Sigmoid colon (tissue), 7 donors: Measurements from ENCODE around the gene TMOD3. TPM values are rescaled to one million over a fixed set of nuclear protein-coding genes. Genes with fewer than 3 reads are reported as not detected.

Source experiments
- DNase-seq: peaks from one replicate; pipeline ENCODE4 v3.0.0-alpha.2; 2019
- H3K27ac ChIP-seq, 4 donors: fragments of 200-600 bp; sonication (generic); one replicate each; pipeline ENCODE4 v1.5.1; 2016 to 2019; ENCODE audit warnings: mild to moderate bottlenecking in 1 of 4
- H3K27me3 ChIP-seq, 3 donors: fragments of 200-600 bp; sonication (generic); one replicate each; pipeline ENCODE4 v1.5.1; 2019; ENCODE audit warnings: mild to moderate bottlenecking in 1 of 3
- H3K36me3 ChIP-seq, 4 donors: fragments of 200-600 bp; sonication (generic); one replicate each; pipeline ENCODE4 v1.5.1; 2016 to 2019
- H3K4me1 ChIP-seq, 4 donors: fragments of 200-600 bp; sonication (generic); one replicate each; pipeline ENCODE4 v1.5.1; 2017 to 2019
- H3K4me3 ChIP-seq, 4 donors: fragments of 200-600 bp; sonication (generic); one replicate each; pipeline ENCODE4 v1.5.1; 2017 to 2019; ENCODE audit warnings: mild to moderate bottlenecking in 2 of 4, moderate library complexity in 1 of 4
- H3K9me3 ChIP-seq, 4 donors: fragments of 200-600 bp in 3 of 4; sonication (generic) in 3 of 4; one replicate each; pipeline versions ENCODE4 v1.5.1 to v1.6.1; 2013 to 2019
- EP300 ChIP-seq, 4 donors: sonication (generic); formaldehyde crosslinking; IDR thresholded peaks; one replicate each; pipeline ENCODE4 v1.6.1; 2017; ENCODE audit warnings: antibody characterized with exemption in 4 of 4
- POLR2A ChIP-seq, 2 donors: fragments of 450-650 bp; IDR thresholded peaks; one replicate each; pipeline ENCODE4 v1.6.1; 2016; ENCODE audit warnings: antibody characterized with exemption in 2 of 2, mild to moderate bottlenecking in 2 of 2, moderate library complexity in 2 of 2
- POLR2AphosphoS5 ChIP-seq, 4 donors: sonication (generic); formaldehyde crosslinking; IDR thresholded peaks; one replicate each; pipeline ENCODE4 v1.6.1; 2017; ENCODE audit warnings: antibody characterized with exemption in 4 of 4
- WGBS, 2 donors: extraction: QIAGEN DNeasy Blood & Tissue Kit; methylation state at CpG; one replicate each; pipeline ENCODE4 v1.1.7; 2013; 5-methylcytosine and 5-hydroxymethylcytosine counted together
- intact Hi-C: fragments of 100-400 bp; cut with DNase I; formaldehyde crosslinking; loops from one replicate; pipeline ENCODE4 v1.15.1; 2023
- polyA plus RNA-seq, 3 donors: library from polyadenylated mRNA; stranded (reverse); fragments of 200-250 nt; gene quantifications; one replicate each; pipeline ENCODE4 v1.2.3, GENCODE V29; 2013
- total RNA-seq, 4 donors: library from RNA; depleted of rRNA; stranded (reverse); fragments of >200 nt; gene quantifications; one replicate each; pipeline ENCODE4 v1.1.0, GENCODE V29; 2016
- TF ChIP-seq, protein P1 (sequence below), 4 experiments: fragments of 450-650 bp in 3 of 4; fragments of 200-600 bp in 1 of 4; IDR thresholded peaks; one replicate each; pipeline ENCODE4 v1.5.1; 2016 to 2019; ENCODE audit warnings: antibody characterized with exemption in 4 of 4, mild to moderate bottlenecking in 3 of 4, moderate library complexity in 2 of 4
- donor health status: healthy with polysubstance abuse.
- donor health status: Bipolar disorder and iron deficiency.
- donor health status: healthy.

The TMOD3 gene
- total and polyA plus RNA-seq, 7 donors: 10.7 to 23.1 (median 15.3) TPM

DNA sequence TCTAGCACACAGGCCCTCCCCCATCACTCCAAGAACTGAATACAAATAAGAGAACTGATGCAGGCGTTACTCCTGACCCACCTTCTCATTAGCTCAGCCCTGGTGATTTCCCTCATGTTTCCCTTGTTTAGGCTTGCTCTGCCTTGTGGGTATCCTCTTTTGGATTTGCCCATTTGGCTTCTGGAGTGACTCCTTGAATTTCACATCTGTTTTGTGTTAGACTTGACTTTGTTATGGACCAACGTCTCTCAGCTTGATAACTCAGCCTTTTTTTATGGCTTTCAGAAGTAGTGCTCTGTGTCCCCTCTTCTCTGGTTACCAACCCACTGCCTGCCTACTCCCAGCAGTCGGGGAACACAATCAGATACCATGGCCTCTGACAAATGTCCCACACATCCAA is 11.3 kb upstream of the TMOD3 start:
- H3K4me3 ChIP-seq: no peak overlapping the region
- intact Hi-C loops: no loop called here
- no peak overlapping the region for H3K27ac ChIP-seq
- TF ChIP-seq POLR2A (IDR thresholded peaks at IDR 0.05) (no peak), POLR2AphosphoS5 (IDR thresholded peaks at IDR 0.05) (no peak), EP300 (IDR thresholded peaks at IDR 0.05) (no peak)
- TF ChIP-seq, protein P1, sequence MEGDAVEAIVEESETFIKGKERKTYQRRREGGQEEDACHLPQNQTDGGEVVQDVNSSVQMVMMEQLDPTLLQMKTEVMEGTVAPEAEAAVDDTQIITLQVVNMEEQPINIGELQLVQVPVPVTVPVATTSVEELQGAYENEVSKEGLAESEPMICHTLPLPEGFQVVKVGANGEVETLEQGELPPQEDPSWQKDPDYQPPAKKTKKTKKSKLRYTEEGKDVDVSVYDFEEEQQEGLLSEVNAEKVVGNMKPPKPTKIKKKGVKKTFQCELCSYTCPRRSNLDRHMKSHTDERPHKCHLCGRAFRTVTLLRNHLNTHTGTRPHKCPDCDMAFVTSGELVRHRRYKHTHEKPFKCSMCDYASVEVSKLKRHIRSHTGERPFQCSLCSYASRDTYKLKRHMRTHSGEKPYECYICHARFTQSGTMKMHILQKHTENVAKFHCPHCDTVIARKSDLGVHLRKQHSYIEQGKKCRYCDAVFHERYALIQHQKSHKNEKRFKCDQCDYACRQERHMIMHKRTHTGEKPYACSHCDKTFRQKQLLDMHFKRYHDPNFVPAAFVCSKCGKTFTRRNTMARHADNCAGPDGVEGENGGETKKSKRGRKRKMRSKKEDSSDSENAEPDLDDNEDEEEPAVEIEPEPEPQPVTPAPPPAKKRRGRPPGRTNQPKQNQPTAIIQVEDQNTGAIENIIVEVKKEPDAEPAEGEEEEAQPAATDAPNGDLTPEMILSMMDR (IDR thresholded peaks at IDR 0.05): no peak
- no peaks in the 10 kb centered on the region for H3K9me3 ChIP-seq
- no peak for DNase-seq
- no peaks in the 10 kb centered on the region for H3K27me3 ChIP-seq
- H3K36me3 ChIP-seq: peaks cover 0 to 14% (median 0%) of the 10 kb centered on the region in 4 donors
- WGBS, 2 donors: 85 to 86% methylated on average over 3 of the region's 3 CpGs
- H3K4me1 ChIP-seq: no peaks in the 10 kb centered on the region

DNA sequence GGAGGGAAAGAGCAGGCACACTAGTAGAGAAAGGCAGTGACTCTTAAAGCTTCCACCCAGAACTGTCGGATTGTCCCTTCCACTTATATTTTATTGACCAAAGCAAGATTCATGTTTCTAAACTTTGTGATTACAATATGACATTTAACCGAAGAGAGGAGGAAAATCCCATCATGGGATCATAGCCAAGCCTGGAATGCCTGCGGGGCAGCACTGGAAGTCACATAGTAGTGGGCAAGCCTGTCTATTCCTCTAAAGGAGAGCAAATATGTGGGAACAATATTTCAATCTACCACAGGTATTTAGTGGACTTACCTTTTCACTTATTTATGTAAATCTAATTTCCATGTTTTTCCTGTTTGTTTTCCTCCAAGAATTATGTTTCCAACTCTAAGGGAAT is 3.8 kb upstream of the TMOD3 start:
- no peaks in the 10 kb centered on the region for H3K36me3 ChIP-seq
- peaks cover 0 to 4% (median 1%) of the 10 kb centered on the region in 4 donors for H3K4me1 ChIP-seq
- H3K27ac ChIP-seq: no peak overlapping the region
- WGBS, 2 donors: 75 to 86% methylated on average over 3 of the region's 3 CpGs
- H3K27me3 ChIP-seq: no peaks in the 10 kb centered on the region
- H3K4me3 ChIP-seq: no peak overlapping the region
- intact Hi-C loops: no loop called here
- no peak for DNase-seq
- no peaks in the 10 kb centered on the region for H3K9me3 ChIP-seq
- TF ChIP-seq POLR2AphosphoS5 (IDR thresholded peaks at IDR 0.05) (no peak), POLR2A (IDR thresholded peaks at IDR 0.05) (no peak), EP300 (IDR thresholded peaks at IDR 0.05) (no peak)
- TF ChIP-seq, protein P1 (IDR thresholded peaks at IDR 0.05): no peak

DNA sequence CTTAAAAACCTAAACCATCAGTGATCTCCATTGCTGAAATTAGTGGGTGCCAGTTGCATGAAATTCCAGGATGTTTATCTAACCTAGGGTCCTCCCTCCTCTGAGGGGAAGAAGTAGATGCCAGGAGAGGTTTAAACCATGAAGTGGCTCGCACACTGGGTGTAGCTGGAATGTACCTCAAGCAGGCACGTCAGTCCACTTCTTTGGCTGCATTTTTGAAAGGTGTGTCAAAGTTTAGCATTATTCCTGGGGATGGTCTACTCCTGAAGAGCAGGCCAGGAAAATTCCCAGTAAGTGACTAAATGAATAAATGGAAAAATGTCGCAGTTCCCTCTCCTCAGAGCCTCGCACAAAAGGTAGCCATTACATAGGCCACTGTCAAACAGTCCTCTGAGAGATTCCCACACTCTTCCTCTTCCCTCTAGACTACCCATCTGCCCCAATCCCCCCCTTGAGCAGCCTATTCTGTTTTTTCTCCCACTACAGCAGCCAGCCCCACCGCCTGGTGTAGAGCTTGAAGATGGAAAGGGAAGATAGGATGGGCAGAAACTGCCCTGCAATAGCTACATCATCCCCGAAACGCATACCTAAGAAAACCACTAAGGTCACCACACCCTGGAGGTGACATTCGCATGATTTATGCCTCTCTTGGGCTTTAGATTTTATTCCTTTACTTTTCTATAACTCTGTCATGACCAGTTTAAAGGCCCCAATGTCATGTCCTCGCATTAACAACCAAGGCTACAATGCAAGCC is 655 bp upstream of the TMOD3 start:
- Histone ChIP-seq H3K4me3 (peak overlapping the region in 2 of 4 donors; percentile 95 to 97), H3K36me3 (no peaks in the 10 kb centered on the region), H3K27me3 (no peaks in the 10 kb centered on the region), H3K4me1 (peaks cover 0 to 23% (median 11%) of the 10 kb centered on the region in 4 donors), H3K9me3 (no peaks in the 10 kb centered on the region), H3K27ac (peak overlapping the region; percentile 90 to 94 (median 92))
- TF ChIP-seq POLR2A (IDR thresholded peaks at IDR 0.05) (no peak), POLR2AphosphoS5 (IDR thresholded peaks at IDR 0.05) (no peak), EP300 (IDR thresholded peaks at IDR 0.05) (no peak)
- TF ChIP-seq, protein P1 (IDR thresholded peaks at IDR 0.05): no peak
- intact Hi-C loops: no loop called here
- WGBS, 2 donors: 80 to 86% methylated on average over 9 of the region's 9 CpGs
- no peak for DNase-seq

DNA sequence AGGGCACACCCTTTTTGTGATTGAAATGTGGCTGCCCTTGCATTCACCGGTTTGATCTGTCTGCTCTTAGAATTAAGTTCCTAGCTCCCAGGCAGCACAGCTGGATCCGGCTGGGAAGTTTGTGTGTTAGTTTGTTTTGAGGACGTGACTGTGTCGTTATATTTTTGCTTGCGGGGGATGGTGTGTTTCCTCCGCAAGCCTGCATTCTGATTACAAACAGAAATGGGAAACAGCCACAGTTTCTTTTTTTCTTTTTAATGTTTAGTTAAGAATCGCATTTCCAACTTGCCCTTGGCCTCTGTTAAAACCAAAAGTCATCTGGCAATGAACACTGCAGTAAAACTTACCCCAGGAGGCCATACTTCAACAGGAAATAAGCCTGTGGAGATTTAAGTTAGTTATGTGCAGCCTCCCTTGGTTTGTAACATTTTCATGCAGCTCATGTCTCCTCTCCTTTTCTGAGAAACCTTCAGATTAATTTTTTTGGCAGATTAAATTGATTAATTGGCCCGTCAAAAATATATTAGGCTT is 888 bp downstream of the TMOD3 start:
- intact Hi-C loops: no loop called here
- peak; percentile 68 for DNase-seq
- H3K9me3 ChIP-seq: no peaks in the 10 kb centered on the region
- no peak for TF ChIP-seq EP300 (IDR thresholded peaks at IDR 0.05)
- no peak for TF ChIP-seq POLR2A (IDR thresholded peaks at IDR 0.05)
- H3K36me3 ChIP-seq: no peaks in the 10 kb centered on the region
- H3K27me3 ChIP-seq: no peaks in the 10 kb centered on the region
- peak overlapping the region; percentile 92 to 99 (median 96) for H3K4me3 ChIP-seq
- peak overlapping the region; percentile 90 to 94 (median 92) for H3K27ac ChIP-seq
- peaks cover 0 to 29% (median 12%) of the 10 kb centered on the region in 4 donors for H3K4me1 ChIP-seq
- 1 to 2% methylated on average over 8 of the region's 8 CpGs for WGBS, 2 donors

DNA sequence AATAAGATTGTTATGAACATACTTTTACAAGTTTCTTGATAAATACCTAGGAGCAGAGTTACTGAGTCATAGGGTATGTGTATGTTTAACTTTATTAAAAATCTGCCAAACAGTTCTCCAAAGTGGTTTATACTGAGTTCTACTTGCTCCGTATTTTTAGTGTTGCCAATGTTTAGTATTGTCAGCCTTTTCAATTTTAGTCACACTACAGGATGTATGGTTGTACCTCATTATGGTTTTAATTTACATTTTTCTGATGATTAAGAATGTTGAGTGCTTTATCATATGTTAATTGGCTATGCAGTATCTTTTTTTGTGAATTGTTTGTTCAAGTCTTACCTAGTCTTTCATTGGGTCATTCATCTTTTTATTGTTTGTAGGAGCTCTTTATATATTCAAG is 4.3 kb downstream of the TMOD3 start:
- TF ChIP-seq EP300 (IDR thresholded peaks at IDR 0.05) (no peak), POLR2AphosphoS5 (IDR thresholded peaks at IDR 0.05) (no peak), POLR2A (IDR thresholded peaks at IDR 0.05) (no peak)
- TF ChIP-seq, protein P1 (IDR thresholded peaks at IDR 0.05): no peak
- Histone ChIP-seq H3K9me3 (no peaks in the 10 kb centered on the region), H3K36me3 (no peaks in the 10 kb centered on the region), H3K4me3 (no peak overlapping the region), H3K4me1 (peaks cover 0 to 51% (median 34%) of the 10 kb centered on the region in 4 donors), H3K27ac (no peak overlapping the region), H3K27me3 (no peaks in the 10 kb centered on the region)
- no peak for DNase-seq
- intact Hi-C loops: no loop called here
- 67 to 72% methylated on average over 1 of the region's 1 CpG for WGBS, 2 donors
